ENCODE data around the gene ARPC2. TPM values are rescaled to one million over a fixed set of nuclear protein-coding genes. Genes with fewer than 3 reads are reported as not detected.

The ARPC2 gene
- total RNA-seq, 1 donor from 2014 or later, result 276 TPM

GRCh38 chr2:218172845-218173244 is 44.1 kb upstream of the ARPC2 start:
- no peak for DNase-seq (ENCODE audit: low spot score in 2 of 2, unreplicated experiment in 2 of 2)
- no peaks in the 10 kb centered on the region for H3K36me3 Mint-ChIP-seq
- no peak for TF ChIP-seq CTCF (IDR thresholded peaks at IDR 0.05; ENCODE audit: unreplicated experiment)
- no peaks in the 10 kb centered on the region for H3K4me1 Mint-ChIP-seq
- H3K9me3 Mint-ChIP-seq, result no peaks in the 10 kb centered on the region
- H3K27me3 Mint-ChIP-seq (ENCODE audit: low read depth), result peaks cover 10% of the 10 kb centered on the region
- H3K27ac Mint-ChIP-seq, result no peak overlapping the region
- H3K4me3 Mint-ChIP-seq, result no peak overlapping the region

- Mint-ChIP-seq H3K9me3 (no peaks in the 10 kb centered on the region), H3K4me1 (peaks cover 10% of the 10 kb centered on the region), H3K4me3 (no peak overlapping the region), H3K27me3 (ENCODE audit: low read depth) (peaks cover 7% of the 10 kb centered on the region), H3K27ac (no peak overlapping the region), H3K36me3 (no peaks in the 10 kb centered on the region)
- DNase-seq (ENCODE audit: low spot score in 2 of 2, unreplicated experiment in 2 of 2), result no peak
- no peak for TF ChIP-seq CTCF (IDR thresholded peaks at IDR 0.05; ENCODE audit: unreplicated experiment)
Observed at GRCh38 chr2:218179782-218180181, 37.2 kb upstream of the ARPC2 start.

- TF ChIP-seq CTCF (IDR thresholded peaks at IDR 0.05; ENCODE audit: unreplicated experiment), result no peak
- no peaks in the 10 kb centered on the region for H3K36me3 Mint-ChIP-seq
- no peak overlapping the region for H3K4me3 Mint-ChIP-seq
- peaks cover 10% of the 10 kb centered on the region for H3K4me1 Mint-ChIP-seq
- peaks cover 7% of the 10 kb centered on the region for H3K27me3 Mint-ChIP-seq (ENCODE audit: low read depth)
- no peak for DNase-seq (ENCODE audit: low spot score in 2 of 2, unreplicated experiment in 2 of 2)
- H3K9me3 Mint-ChIP-seq, result no peaks in the 10 kb centered on the region
- H3K27ac Mint-ChIP-seq, result no peak overlapping the region
Observed at GRCh38 chr2:218180467-218181114, 36.4 kb upstream of the ARPC2 start.

GRCh38 chr2:218184331-218184730 is 32.7 kb upstream of the ARPC2 start:
- no peak overlapping the region for H3K4me3 Mint-ChIP-seq
- H3K27me3 Mint-ChIP-seq (ENCODE audit: low read depth), result peaks cover 2% of the 10 kb centered on the region
- H3K36me3 Mint-ChIP-seq, result no peaks in the 10 kb centered on the region
- peaks cover 22% of the 10 kb centered on the region for H3K4me1 Mint-ChIP-seq
- no peak overlapping the region for H3K27ac Mint-ChIP-seq
- DNase-seq (ENCODE audit: low spot score in 2 of 2, unreplicated experiment in 2 of 2), result no peak
- TF ChIP-seq CTCF (IDR thresholded peaks at IDR 0.05; ENCODE audit: unreplicated experiment), result no peak
- H3K9me3 Mint-ChIP-seq, result no peaks in the 10 kb centered on the region

GRCh38 chr2:218186355-218186766 is 30.6 kb upstream of the ARPC2 start:
- Mint-ChIP-seq H3K4me1 (peaks cover 12% of the 10 kb centered on the region), H3K4me3 (no peak overlapping the region), H3K36me3 (no peaks in the 10 kb centered on the region), H3K27me3 (ENCODE audit: low read depth) (peaks cover 2% of the 10 kb centered on the region), H3K9me3 (no peaks in the 10 kb centered on the region), H3K27ac (peak overlapping the region; percentile 11)
- peak; percentile 56 for TF ChIP-seq CTCF (IDR thresholded peaks at IDR 0.05; ENCODE audit: unreplicated experiment)
- peak in 1 of 2 experiments; percentile 64 for DNase-seq (ENCODE audit: low spot score in 2 of 2, unreplicated experiment in 2 of 2)
